GM12865 (cell line): ENCODE results near the gene PCK2.
A peak's percentile ranks its signal among the peaks of the same experiment; 100 is the strongest.

Experiments used
- DNase-seq: peaks from one replicate; pipeline ENCODE4 v3.0.0; 2010; ENCODE audit warnings: low read depth
- H3K4me3 ChIP-seq: 2 replicates; pipeline ENCODE4 v1.5.1; 2011; ENCODE audit warnings: mild to moderate bottlenecking, low read depth, low read length, control low read depth
- TF ChIP-seq, protein P1 (sequence below): IDR thresholded peaks from 2 replicates; pipeline ENCODE4 v1.5.1; 2011; ENCODE audit warnings: low read length, control low read depth, low read depth, inconsistent platforms; ENCODE audit not compliant: insufficient read depth; ENCODE audit errors: missing control alignments

PCK2 gene

DNA sequence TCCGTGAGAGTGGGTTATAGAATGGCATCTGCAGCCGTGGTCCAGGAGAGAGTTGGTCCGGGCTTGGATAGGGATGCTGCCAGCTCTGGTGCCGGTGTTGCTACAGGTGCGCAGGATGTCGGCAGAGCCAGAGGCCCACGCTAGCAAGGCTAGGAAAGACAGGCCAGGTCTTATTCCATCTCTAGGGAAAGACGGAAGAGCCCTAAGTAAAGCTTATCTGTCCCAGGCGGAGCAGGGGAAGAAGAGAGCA is 41.4 kb downstream of the PCK2 start:
- peak; percentile 26 for DNase-seq
- TF ChIP-seq, protein P1, sequence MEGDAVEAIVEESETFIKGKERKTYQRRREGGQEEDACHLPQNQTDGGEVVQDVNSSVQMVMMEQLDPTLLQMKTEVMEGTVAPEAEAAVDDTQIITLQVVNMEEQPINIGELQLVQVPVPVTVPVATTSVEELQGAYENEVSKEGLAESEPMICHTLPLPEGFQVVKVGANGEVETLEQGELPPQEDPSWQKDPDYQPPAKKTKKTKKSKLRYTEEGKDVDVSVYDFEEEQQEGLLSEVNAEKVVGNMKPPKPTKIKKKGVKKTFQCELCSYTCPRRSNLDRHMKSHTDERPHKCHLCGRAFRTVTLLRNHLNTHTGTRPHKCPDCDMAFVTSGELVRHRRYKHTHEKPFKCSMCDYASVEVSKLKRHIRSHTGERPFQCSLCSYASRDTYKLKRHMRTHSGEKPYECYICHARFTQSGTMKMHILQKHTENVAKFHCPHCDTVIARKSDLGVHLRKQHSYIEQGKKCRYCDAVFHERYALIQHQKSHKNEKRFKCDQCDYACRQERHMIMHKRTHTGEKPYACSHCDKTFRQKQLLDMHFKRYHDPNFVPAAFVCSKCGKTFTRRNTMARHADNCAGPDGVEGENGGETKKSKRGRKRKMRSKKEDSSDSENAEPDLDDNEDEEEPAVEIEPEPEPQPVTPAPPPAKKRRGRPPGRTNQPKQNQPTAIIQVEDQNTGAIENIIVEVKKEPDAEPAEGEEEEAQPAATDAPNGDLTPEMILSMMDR, result no peak
- H3K4me3 ChIP-seq, result peak overlapping the region; percentile 71

- TF ChIP-seq, protein P1, result peak; percentile 3
- peak within 1 kb of the TSS; percentile 71 for H3K4me3 ChIP-seq
- DNase-seq, result peak; percentile 96
Measured at GRCh38 chr14:24135834-24136683, 41.9 kb downstream of the PCK2 start, which contains the start of gene PSME1. Gene PSME1 (plus strand): TSS chr14:24136194. CDS start chr14:24136263, 69 bp downstream.

DNA sequence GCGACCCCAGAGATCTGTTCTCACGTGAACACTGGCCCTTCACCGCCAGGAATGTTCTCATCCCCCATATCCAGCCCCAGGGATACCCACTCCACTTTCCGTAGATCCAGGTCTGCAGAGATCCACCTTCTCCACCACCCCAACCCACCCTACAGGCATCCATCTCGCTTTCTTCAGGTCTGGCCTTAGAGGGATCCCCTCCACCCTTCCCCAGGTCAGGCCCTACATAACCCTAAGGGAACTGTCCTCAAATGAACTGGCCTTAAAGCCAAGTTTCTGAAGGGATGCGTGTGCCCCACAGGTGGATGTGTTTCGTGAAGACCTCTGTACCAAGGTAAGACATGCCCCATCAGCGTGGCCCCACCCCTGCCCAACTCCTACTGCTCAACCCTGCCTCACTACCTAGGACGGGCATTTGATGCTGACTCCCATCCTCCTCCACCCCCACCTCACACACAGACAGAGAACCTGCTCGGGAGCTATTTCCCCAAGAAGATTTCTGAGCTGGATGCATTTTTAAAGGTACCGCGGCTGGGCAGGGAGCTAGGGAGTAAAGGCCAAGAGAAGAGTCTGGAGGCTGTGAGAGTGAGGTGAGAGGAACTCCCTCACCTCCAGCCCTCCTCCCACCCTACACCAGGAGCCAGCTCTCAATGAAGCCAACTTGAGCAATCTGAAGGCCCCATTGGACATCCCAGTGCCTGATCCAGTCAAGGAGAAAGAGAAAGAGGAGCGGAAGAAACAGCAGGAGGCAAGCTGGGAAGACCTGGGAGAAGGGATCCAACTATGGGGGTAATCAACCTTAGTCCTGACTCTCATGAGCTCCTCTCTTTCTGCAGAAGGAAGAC is 42.8 kb downstream of the PCK2 start:
- DNase-seq, result peak; percentile 31
- H3K4me3 ChIP-seq, result peak overlapping the region; percentile 71
- TF ChIP-seq, protein P1, result no peak

GRCh38 chr14:24137529-24138395 is 43.7 kb downstream of the PCK2 start:
- H3K4me3 ChIP-seq, result peak overlapping the region; percentile 71
- DNase-seq, result no peak
- TF ChIP-seq, protein P1, result no peak

DNA sequence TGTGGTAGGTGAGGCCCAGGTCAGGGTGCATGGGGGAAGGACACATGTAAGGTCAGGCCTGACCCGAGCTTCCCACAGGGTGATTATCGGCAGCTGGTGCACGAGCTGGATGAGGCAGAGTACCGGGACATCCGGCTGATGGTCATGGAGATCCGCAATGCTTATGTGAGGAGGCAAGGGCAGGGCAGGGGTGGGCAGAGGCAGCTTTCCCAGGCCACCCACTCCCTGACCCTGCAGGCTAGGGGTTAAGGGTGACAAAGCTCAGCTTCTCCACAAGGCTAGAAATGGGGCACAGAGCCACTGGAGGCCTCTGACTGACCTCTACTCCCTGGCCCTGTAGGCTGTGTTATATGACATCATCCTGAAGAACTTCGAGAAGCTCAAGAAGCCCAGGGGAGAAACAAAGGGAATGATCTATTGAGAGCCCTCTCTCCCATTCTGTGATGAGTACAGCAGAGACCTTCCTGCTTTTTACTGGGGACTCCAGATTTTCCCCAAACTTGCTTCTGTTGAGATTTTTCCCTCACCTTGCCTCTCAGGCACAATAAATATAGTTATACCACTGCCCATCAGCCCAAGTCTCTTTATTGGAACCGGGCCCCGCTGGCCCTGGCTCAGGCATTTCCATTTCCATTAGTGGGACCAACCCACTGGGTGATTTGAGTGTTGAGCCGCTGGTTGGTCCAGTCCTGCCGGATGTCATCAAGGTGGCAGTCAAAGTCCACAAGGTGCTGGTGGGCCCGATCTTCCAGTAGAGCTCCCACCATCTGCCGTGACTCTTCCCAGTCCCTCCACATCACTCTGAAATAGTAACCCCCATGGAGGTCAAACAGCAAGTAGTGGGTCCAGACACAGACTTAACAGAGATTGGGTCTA is 44.5 kb downstream of the PCK2 start:
- H3K4me3 ChIP-seq, result no peak overlapping the region
- TF ChIP-seq, protein P1, result no peak
- no peak for DNase-seq
